ENCODE data around the gene TOMM20L. TPM values are rescaled to one million over a fixed set of nuclear protein-coding genes. Genes with fewer than 3 reads are reported as not detected.

Gene TOMM20L
- total RNA-seq, 2 donors from 2014 or later: not detected

- ATAC-seq (ENCODE audit: insufficient number of reproducible peaks, low FRiP score, low read depth): peak; percentile 39
- peak overlapping the region; percentile 92 to 96 for H3K27ac ChIP-seq
- TF ChIP-seq, protein P1, sequence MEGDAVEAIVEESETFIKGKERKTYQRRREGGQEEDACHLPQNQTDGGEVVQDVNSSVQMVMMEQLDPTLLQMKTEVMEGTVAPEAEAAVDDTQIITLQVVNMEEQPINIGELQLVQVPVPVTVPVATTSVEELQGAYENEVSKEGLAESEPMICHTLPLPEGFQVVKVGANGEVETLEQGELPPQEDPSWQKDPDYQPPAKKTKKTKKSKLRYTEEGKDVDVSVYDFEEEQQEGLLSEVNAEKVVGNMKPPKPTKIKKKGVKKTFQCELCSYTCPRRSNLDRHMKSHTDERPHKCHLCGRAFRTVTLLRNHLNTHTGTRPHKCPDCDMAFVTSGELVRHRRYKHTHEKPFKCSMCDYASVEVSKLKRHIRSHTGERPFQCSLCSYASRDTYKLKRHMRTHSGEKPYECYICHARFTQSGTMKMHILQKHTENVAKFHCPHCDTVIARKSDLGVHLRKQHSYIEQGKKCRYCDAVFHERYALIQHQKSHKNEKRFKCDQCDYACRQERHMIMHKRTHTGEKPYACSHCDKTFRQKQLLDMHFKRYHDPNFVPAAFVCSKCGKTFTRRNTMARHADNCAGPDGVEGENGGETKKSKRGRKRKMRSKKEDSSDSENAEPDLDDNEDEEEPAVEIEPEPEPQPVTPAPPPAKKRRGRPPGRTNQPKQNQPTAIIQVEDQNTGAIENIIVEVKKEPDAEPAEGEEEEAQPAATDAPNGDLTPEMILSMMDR (IDR thresholded peaks at IDR 0.05): no peak
- H3K27me3 ChIP-seq (replicated peaks; ENCODE audit: insufficient read depth): no peaks in the 10 kb centered on the region
- peak; percentile 19 for DNase-seq (ENCODE audit: low spot score)
- no peaks in the 10 kb centered on the region for H3K9me3 ChIP-seq
- peaks cover 13 to 34% of the 10 kb centered on the region in 2 donors for H3K4me1 ChIP-seq (ENCODE audit: control insufficient read depth in 1 of 2, low read depth in 2 of 2)
- no peaks in the 10 kb centered on the region for H3K36me3 ChIP-seq
- peak overlapping the region; percentile 95 for H3K4me3 ChIP-seq
These were observed 31.0 kb downstream of the TOMM20L start for GRCh38 chr14:58426670-58427280.

DNA sequence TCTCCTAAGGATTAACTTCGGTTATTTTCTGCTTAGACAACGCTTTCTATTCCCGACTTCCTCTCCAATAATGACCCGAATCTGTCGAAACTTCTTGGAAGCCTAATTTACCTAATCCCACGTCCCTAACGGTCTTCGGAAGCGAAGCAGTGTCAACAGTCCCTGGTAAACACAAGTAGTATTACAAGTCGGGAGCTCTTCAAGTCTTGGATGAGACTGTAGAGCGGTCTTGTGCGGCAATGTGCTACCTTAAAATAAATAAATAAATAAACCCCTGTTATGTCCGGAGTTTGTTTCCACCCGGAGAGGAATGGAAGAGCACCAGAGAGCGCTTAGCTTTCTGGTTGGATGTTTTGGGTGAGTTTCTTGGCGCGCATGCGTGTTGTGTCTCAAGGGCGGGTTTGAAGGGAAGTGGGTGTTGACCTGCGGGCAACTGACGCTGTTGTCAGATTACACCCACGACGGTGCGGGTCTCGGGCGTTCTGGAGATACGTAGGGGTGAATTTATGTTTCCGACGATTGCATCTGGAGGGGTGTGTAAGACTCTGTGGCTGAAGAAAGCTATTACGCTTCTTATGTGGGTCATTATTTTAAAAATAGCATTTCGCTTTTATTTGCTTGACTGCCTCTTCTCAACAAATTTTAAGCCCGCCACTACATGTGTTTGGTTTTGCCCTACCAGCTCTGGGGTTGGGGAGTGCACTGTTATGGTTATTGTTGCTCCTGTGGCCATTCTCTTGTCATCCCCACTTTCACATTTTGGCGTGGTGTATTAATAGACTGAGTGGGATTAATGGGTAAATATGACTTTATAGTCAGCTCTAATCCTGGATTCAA is 31.8 kb downstream of the TOMM20L start, which contains the start of the genes KIAA0586 and TIMM9:
TSS of gene KIAA0586 (plus strand) at position 439 of the 837 bp plus-strand sequence. CDS start 546 bp downstream, outside the sequence.
TSS of gene TIMM9 (minus strand) at position 251 of the 837 bp plus-strand sequence. CDS start 15,586 bp downstream, outside the sequence.
- Histone ChIP-seq H3K9me3 (no peaks in the 10 kb centered on the region), H3K4me3 (peak within 1 kb of the TSS; percentile 95), H3K27me3 (replicated peaks; ENCODE audit: insufficient read depth) (no peaks in the 10 kb centered on the region), H3K36me3 (no peaks in the 10 kb centered on the region), H3K4me1 (ENCODE audit: control insufficient read depth in 1 of 2, low read depth in 2 of 2) (peaks cover 13 to 34% of the 10 kb centered on the region in 2 donors), H3K27ac (peak within 1 kb of the TSS; percentile 92 to 96)
- ATAC-seq (ENCODE audit: insufficient number of reproducible peaks, low FRiP score, low read depth) (peak; percentile 99), DNase-seq (ENCODE audit: low spot score) (peak; percentile 95)
- TF ChIP-seq, protein P1 (IDR thresholded peaks at IDR 0.05): no peak

DNA sequence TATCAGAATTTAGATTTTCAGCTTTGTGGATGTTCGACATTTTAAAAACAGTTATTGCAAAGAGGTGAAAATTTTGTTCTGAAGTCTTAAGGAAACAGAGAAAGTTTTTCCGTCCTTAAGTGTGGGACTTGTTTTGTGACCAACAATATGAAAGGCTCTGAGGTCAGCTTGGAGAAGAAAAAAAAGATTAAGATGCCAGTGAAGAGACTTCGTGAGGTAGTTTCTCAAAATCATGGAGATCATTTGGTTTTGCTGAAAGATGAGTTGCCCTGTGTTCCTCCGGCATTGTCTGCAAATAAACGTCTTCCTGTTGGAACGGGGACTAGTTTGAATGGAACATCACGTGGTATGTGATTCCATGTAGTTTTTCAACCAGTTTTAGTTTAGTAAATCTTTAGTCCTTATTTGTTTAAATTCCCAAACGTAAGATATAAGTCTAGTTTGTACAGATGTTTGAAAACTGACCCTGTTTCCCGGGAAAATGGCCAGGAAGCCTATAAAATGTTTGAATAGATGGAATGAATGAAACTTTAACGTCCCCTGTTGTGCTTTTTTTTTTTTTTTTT is 32.5 kb downstream of the TOMM20L start:
- ATAC-seq (ENCODE audit: insufficient number of reproducible peaks, low FRiP score, low read depth) (no peak), DNase-seq (ENCODE audit: low spot score) (no peak)
- TF ChIP-seq, protein P1 (IDR thresholded peaks at IDR 0.05): no peak

GRCh38 chr14:58430156-58430555 is 34.4 kb downstream of the TOMM20L start:
- TF ChIP-seq, protein P1 (IDR thresholded peaks at IDR 0.05): no peak
- peaks cover 13 to 34% of the 10 kb centered on the region in 2 donors for H3K4me1 ChIP-seq (ENCODE audit: control insufficient read depth in 1 of 2, low read depth in 2 of 2)
- DNase-seq (ENCODE audit: low spot score) (no peak), ATAC-seq (ENCODE audit: insufficient number of reproducible peaks, low FRiP score, low read depth) (no peak)
- no peak overlapping the region for H3K27ac ChIP-seq
- peaks cover 10% of the 10 kb centered on the region for H3K36me3 ChIP-seq
- no peak overlapping the region for H3K4me3 ChIP-seq
- H3K9me3 ChIP-seq: no peaks in the 10 kb centered on the region
- no peaks in the 10 kb centered on the region for H3K27me3 ChIP-seq (replicated peaks; ENCODE audit: insufficient read depth)

More for the DNA sequence above, 32.5 kb downstream of the TOMM20L start:
- H3K9me3 ChIP-seq: no peaks in the 10 kb centered on the region
- H3K4me3 ChIP-seq: peak overlapping the region; percentile 95
- peaks cover 13 to 34% of the 10 kb centered on the region in 2 donors for H3K4me1 ChIP-seq (ENCODE audit: control insufficient read depth in 1 of 2, low read depth in 2 of 2)
- H3K36me3 ChIP-seq: no peaks in the 10 kb centered on the region
- no peaks in the 10 kb centered on the region for H3K27me3 ChIP-seq (replicated peaks; ENCODE audit: insufficient read depth)
- H3K27ac ChIP-seq: peak overlapping the region; percentile 92 to 96

GRCh38 chr14:58439476-58439875 is 43.7 kb downstream of the TOMM20L start:
- ATAC-seq (ENCODE audit: insufficient number of reproducible peaks, low FRiP score, low read depth) (no peak), DNase-seq (ENCODE audit: low spot score) (no peak)
- Histone ChIP-seq H3K27ac (no peak overlapping the region), H3K4me3 (no peak overlapping the region), H3K27me3 (replicated peaks; ENCODE audit: insufficient read depth) (no peaks in the 10 kb centered on the region), H3K36me3 (peaks cover 14% of the 10 kb centered on the region), H3K4me1 (ENCODE audit: control insufficient read depth in 1 of 2, low read depth in 2 of 2) (no peaks in the 10 kb centered on the region), H3K9me3 (no peaks in the 10 kb centered on the region)
- TF ChIP-seq, protein P1 (IDR thresholded peaks at IDR 0.05): no peak

Data from thoracic aorta (tissue), 2 donors.